ENCODE data around the gene SEC14L3.

The SEC14L3 gene

DNA sequence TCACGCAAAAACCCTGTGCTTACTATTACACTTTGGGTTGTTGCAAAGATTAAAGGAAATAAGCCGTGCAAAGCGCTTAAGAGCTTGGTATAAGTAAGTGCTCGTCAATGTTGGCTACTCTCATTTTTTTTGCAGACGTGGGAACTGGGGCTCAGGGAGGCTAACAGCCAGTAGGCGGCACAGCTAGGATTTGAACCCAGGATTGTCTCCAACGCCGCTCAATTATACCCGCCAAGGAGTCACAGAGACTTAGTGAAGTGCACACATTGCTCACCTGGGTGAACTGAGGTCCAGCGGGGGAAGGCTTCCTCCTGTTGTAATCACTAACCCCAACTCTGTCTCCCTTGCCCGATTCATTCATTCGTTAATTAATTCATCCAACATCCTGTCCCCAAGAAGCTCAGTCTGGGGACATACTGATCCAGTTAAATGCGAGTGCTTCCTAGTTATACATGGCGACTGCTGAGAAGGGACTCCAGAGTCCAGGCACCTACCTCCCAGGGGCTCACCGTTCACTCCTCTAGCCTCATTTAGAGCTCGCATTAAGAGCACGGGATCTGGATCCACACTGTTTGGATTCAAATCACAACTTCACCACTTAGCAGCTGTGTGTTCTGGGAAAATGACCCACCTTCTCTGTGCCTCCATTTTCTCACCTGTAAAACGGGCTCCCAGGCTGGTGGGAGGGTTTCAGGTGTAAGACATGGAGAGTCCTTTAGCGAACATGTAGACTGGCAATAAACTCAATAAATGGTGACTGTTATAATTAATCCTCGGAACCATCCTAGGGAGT is 47.1 kb downstream of the SEC14L3 start:
- Histone ChIP-seq H3K4me3 (ENCODE audit: low read length) (peak overlapping the region; percentile 24; the same call in 1 of the 2 replicates), H3K27me3 (ENCODE audit: control insufficient read depth, insufficient read depth, low read length) (no peaks in the 10 kb centered on the region), H3K4me1 (ENCODE audit: control insufficient read depth, insufficient read depth, low read length) (peaks cover 3% of the 10 kb centered on the region; the same call in 1 of the 2 replicates), H3K27ac (ENCODE audit: low read length) (no peak overlapping the region), H3K9me3 (ENCODE audit: control insufficient read depth, insufficient read depth, low read length) (no peaks in the 10 kb centered on the region), H3K36me3 (ENCODE audit: control insufficient read depth, insufficient read depth, low read length) (peaks cover 7% of the 10 kb centered on the region; the same call in 1 of the 2 replicates)
- no peak for DNase-seq (ENCODE audit: low read depth, low spot score)
- no CpG with 5 or more reads among the region's 20 CpGs for WGBS (ENCODE audit: insufficient coverage, insufficient read length)

GRCh38 chr22:30423959-30424533 is 47.8 kb downstream of the SEC14L3 start:
- peak overlapping the region; percentile 24; the same call in 1 of the 2 replicates for H3K4me3 ChIP-seq (ENCODE audit: low read length)
- peaks cover 3% of the 10 kb centered on the region; the same call in 1 of the 2 replicates for H3K4me1 ChIP-seq (ENCODE audit: control insufficient read depth, insufficient read depth, low read length)
- H3K27me3 ChIP-seq (ENCODE audit: control insufficient read depth, insufficient read depth, low read length), result no peaks in the 10 kb centered on the region
- peaks cover 7% of the 10 kb centered on the region; the same call in 1 of the 2 replicates for H3K36me3 ChIP-seq (ENCODE audit: control insufficient read depth, insufficient read depth, low read length)
- no peak overlapping the region for H3K27ac ChIP-seq (ENCODE audit: low read length)
- no peaks in the 10 kb centered on the region for H3K9me3 ChIP-seq (ENCODE audit: control insufficient read depth, insufficient read depth, low read length)
- peak; percentile 100 for DNase-seq (ENCODE audit: low read depth, low spot score)
- WGBS (ENCODE audit: insufficient coverage, insufficient read length), result no CpG with 5 or more reads among the region's 31 CpGs

DNA sequence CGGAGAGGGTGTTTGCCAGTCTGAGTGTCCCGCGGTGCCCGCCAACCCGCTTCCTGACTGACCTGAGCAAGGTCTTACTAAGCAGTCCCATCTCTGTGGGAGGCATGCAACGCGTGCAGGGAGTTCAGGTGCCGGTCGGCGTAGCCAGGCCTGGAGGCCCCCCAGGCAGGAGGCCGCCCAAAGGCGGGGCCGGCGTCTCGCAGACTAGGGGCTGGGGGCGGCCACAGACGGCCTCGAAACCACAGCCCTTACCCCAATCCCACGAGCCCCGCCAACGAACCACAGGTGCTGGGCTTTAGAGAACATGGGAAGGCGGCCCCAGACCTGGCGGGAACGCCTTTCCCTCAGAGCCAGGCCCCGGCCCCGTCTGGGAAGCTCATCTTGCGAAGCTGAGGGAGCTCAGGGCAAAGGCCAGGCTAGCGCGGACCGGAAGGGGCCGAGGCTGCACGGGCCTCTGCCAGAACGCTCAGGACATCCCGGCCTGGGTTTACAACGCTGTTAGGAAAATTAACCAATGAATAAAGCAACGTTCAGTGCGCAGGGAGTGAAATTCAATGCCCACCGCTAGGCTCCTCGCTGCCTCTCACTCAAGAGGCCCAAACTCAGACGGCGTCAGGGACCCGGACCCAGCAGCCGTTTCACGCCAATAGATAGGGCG is 48.4 kb downstream of the SEC14L3 start:
- H3K27me3 ChIP-seq (ENCODE audit: control insufficient read depth, insufficient read depth, low read length), result no peaks in the 10 kb centered on the region
- peaks cover 3% of the 10 kb centered on the region; the same call in 1 of the 2 replicates for H3K4me1 ChIP-seq (ENCODE audit: control insufficient read depth, insufficient read depth, low read length)
- no peaks in the 10 kb centered on the region for H3K9me3 ChIP-seq (ENCODE audit: control insufficient read depth, insufficient read depth, low read length)
- WGBS (ENCODE audit: insufficient coverage, insufficient read length), result no CpG with 5 or more reads among the region's 45 CpGs
- DNase-seq (ENCODE audit: low read depth, low spot score), result no peak
- H3K4me3 ChIP-seq (ENCODE audit: low read length), result peak overlapping the region; percentile 39; the same call in 1 of the 2 replicates
- no peak overlapping the region for H3K27ac ChIP-seq (ENCODE audit: low read length)
- H3K36me3 ChIP-seq (ENCODE audit: control insufficient read depth, insufficient read depth, low read length), result peaks cover 3% of the 10 kb centered on the region; the same call in 1 of the 2 replicates

DNA sequence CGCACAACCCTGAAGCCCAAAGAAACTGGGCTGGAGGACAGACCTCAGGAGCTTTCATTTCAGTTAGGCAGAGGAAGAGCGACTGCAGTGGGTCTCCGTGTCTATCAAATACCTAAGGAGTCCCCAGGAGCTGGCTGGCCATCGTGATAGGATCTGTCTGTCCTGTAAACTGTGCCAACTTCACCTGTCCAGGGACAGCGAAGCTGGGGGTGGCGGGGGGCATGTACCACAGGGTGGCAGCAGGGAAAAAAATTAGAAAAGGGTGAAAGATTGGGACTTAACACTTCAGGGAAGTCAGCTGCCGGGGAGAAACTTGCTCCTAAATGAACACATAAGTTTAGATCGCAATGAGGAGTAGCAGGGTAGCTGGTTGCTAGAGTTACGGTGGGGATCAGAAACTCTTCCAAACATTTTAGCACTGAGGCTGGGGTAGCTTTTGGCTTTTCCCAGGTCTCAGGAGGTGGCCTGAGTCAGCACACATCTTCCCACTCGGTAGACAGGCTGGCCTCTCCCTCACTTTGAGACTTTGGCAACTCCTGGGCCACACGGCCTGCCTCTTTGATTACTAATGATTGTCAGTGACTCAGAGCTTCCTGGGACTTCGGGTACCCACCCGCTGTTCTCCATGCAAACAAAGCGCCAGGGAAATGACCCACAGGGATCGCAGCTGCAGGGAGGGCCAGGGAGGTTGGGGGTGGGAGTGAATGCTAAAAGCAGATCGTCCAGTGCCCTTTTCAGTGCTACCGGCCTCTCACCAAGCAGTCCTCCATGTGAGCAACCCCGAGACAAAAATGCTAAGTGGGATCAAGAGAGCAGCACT is 49.1 kb downstream of the SEC14L3 start:
- no peak overlapping the region for H3K27ac ChIP-seq (ENCODE audit: low read length)
- H3K4me3 ChIP-seq (ENCODE audit: low read length), result peak overlapping the region; percentile 39; the same call in 1 of the 2 replicates
- H3K36me3 ChIP-seq (ENCODE audit: control insufficient read depth, insufficient read depth, low read length), result peaks cover under 1% of the 10 kb centered on the region; the same call in 1 of the 2 replicates
- no peaks in the 10 kb centered on the region for H3K9me3 ChIP-seq (ENCODE audit: control insufficient read depth, insufficient read depth, low read length)
- no peaks in the 10 kb centered on the region for H3K27me3 ChIP-seq (ENCODE audit: control insufficient read depth, insufficient read depth, low read length)
- no CpG with 5 or more reads among the region's 18 CpGs for WGBS (ENCODE audit: insufficient coverage, insufficient read length)
- H3K4me1 ChIP-seq (ENCODE audit: control insufficient read depth, insufficient read depth, low read length), result peaks cover 3% of the 10 kb centered on the region; the same call in 1 of the 2 replicates
- no peak for DNase-seq (ENCODE audit: low read depth, low spot score)

DNA sequence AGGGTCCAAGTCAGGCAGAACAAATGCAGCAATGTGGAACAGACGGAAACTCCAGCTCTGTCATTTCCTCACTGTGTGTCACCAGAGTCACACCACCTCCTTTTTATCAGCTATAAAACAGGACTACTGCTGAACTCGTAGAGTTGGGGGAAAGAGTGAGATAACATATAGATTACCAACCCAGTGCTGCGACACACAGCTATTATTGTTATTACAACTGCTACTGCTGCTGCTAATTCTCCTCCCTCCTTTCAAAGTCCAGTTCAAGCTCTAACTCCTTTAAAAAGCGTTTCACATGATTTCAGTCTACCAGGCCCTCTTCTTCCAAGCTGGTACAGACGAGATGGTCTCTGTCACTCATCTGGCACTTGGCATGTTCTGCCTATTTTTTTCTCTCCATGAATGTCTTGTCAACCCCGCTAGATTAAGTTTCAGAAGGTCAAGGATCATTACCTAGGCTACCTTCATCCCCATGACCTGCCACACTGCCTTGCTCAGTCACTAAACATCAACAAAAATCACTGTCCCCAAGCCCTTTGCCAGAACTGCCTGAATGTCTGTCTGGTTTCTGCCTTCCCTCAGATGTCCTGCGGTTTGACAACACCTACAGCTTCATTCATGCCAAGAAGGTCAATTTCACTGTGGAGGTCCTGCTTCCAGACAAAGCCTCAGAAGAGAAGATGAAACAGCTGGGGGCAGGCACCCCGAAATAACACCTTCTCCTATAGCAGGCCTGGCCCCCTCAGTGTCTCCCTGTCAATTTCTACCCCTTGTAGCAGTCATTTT is 49.9 kb downstream of the SEC14L3 start:
- H3K27me3 ChIP-seq (ENCODE audit: control insufficient read depth, insufficient read depth, low read length), result no peaks in the 10 kb centered on the region
- peaks cover 3% of the 10 kb centered on the region; the same call in 1 of the 2 replicates for H3K4me1 ChIP-seq (ENCODE audit: control insufficient read depth, insufficient read depth, low read length)
- no peak overlapping the region for H3K27ac ChIP-seq (ENCODE audit: low read length)
- no peak overlapping the region for H3K4me3 ChIP-seq (ENCODE audit: low read length)
- no peaks in the 10 kb centered on the region for H3K9me3 ChIP-seq (ENCODE audit: control insufficient read depth, insufficient read depth, low read length)
- DNase-seq (ENCODE audit: low read depth, low spot score), result no peak
- peaks cover 5% of the 10 kb centered on the region; the same call in 1 of the 2 replicates for H3K36me3 ChIP-seq (ENCODE audit: control insufficient read depth, insufficient read depth, low read length)
- WGBS (ENCODE audit: insufficient coverage, insufficient read length), result no CpG with 5 or more reads among the region's 8 CpGs

DNA sequence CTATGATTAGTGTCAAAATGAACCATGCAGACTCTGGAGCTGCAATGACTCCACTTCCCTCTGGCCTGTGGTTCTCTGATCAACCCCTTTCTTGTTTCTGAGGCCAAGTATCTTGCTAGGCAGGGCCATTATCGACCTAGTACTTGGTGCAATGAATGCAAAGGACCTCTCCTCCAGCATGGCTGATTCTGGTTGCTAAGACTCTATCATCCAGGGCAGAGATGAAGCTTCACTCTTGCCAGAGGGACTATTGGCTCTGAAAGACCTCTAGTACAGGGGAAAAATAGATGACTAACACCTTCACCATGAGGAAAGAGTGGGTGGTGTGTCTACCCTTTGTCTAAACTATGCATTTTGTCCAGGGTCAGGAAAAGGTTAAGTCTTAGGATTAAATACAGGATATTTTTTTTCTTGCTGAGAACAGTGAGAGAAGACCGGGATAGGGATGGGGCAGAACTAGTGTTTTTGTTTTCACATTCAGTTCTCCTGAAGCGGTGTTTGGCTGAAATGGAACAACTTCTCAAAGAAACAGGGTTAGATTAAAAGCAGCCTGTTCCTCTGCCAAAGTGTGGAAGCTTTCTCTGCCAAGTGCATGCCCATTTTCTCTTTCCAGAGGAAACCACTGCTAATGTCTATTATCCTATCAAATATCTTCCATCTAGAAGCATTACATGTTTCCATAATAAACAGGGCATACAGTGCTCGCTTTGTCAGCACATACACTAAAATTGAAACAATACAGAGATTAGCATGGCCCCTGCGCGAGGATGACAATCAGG is 51.3 kb downstream of the SEC14L3 start:
- Histone ChIP-seq H3K4me1 (ENCODE audit: control insufficient read depth, insufficient read depth, low read length) (peaks cover 3% of the 10 kb centered on the region; the same call in 1 of the 2 replicates), H3K4me3 (ENCODE audit: low read length) (no peak overlapping the region), H3K27ac (ENCODE audit: low read length) (no peak overlapping the region), H3K36me3 (ENCODE audit: control insufficient read depth, insufficient read depth, low read length) (peaks cover 7% of the 10 kb centered on the region; the same call in 1 of the 2 replicates), H3K9me3 (ENCODE audit: control insufficient read depth, insufficient read depth, low read length) (no peaks in the 10 kb centered on the region), H3K27me3 (ENCODE audit: control insufficient read depth, insufficient read depth, low read length) (no peaks in the 10 kb centered on the region)
- no CpG with 5 or more reads among the region's 6 CpGs for WGBS (ENCODE audit: insufficient coverage, insufficient read length)
- no peak for DNase-seq (ENCODE audit: low read depth, low spot score)

DNA sequence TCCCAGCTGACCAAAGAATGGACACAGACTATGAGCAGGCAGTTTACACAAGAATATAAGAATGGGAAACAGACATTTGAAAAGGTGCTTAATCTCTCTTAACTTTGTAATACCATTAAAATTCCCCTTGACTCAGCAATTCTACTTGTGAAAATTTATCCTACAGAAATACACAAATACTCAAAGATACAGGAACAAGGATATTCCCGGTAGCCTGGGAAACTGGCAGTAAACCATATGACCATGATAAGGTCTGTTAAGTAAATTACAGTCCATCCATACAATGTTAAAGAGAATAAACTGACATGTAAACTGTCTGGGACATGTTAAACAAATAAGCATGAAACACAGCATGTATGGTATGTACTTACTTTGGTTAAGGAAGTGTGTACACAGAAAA is 55.0 kb downstream of the SEC14L3 start:
- 0 out of 2 replicates have a peak, but pooled peaks cover under 1% of the 10 kb centered on the region for H3K4me1 ChIP-seq (ENCODE audit: control insufficient read depth, insufficient read depth, low read length)
- peaks cover 7% of the 10 kb centered on the region; the same call in 1 of the 2 replicates for H3K36me3 ChIP-seq (ENCODE audit: control insufficient read depth, insufficient read depth, low read length)
- H3K27ac ChIP-seq (ENCODE audit: low read length), result no peak overlapping the region
- DNase-seq (ENCODE audit: low read depth, low spot score), result no peak
- H3K9me3 ChIP-seq (ENCODE audit: control insufficient read depth, insufficient read depth, low read length), result no peaks in the 10 kb centered on the region
- H3K4me3 ChIP-seq (ENCODE audit: low read length), result no peak overlapping the region
- no CpG with 5 or more reads among the region's 1 CpG for WGBS (ENCODE audit: insufficient coverage, insufficient read length)
- no peaks in the 10 kb centered on the region for H3K27me3 ChIP-seq (ENCODE audit: control insufficient read depth, insufficient read depth, low read length)

GRCh38 chr22:30416403-30416802 is 55.4 kb downstream of the SEC14L3 start:
- Histone ChIP-seq H3K4me1 (ENCODE audit: control insufficient read depth, insufficient read depth, low read length) (no peaks in the 10 kb centered on the region), H3K27ac (ENCODE audit: low read length) (no peak overlapping the region), H3K9me3 (ENCODE audit: control insufficient read depth, insufficient read depth, low read length) (no peaks in the 10 kb centered on the region), H3K36me3 (ENCODE audit: control insufficient read depth, insufficient read depth, low read length) (peaks cover 7% of the 10 kb centered on the region; the same call in 1 of the 2 replicates), H3K27me3 (ENCODE audit: control insufficient read depth, insufficient read depth, low read length) (no peaks in the 10 kb centered on the region), H3K4me3 (ENCODE audit: low read length) (no peak overlapping the region)
- no CpG with 5 or more reads among the region's 2 CpGs for WGBS (ENCODE audit: insufficient coverage, insufficient read length)
- no peak for DNase-seq (ENCODE audit: low read depth, low spot score)

Data from iPS DF 6.9 (cell line).